HG03521 (cell line): ENCODE measurements around the gene DCP1A.
"Not testable (repeated sequence)": the region's sequence is repeated elsewhere in the genome, so short reads cannot be mapped to it uniquely, and the experiment has no call there.

Source experiments
- ATAC-seq: cut with Tn5 transposase; IDR thresholded peaks from one replicate; pipeline ENCODE4 v1.9.1; 2021; ENCODE audit warnings: mild to moderate bottlenecking, moderate library complexity; ENCODE audit not compliant: unreplicated experiment

Gene DCP1A

DNA sequence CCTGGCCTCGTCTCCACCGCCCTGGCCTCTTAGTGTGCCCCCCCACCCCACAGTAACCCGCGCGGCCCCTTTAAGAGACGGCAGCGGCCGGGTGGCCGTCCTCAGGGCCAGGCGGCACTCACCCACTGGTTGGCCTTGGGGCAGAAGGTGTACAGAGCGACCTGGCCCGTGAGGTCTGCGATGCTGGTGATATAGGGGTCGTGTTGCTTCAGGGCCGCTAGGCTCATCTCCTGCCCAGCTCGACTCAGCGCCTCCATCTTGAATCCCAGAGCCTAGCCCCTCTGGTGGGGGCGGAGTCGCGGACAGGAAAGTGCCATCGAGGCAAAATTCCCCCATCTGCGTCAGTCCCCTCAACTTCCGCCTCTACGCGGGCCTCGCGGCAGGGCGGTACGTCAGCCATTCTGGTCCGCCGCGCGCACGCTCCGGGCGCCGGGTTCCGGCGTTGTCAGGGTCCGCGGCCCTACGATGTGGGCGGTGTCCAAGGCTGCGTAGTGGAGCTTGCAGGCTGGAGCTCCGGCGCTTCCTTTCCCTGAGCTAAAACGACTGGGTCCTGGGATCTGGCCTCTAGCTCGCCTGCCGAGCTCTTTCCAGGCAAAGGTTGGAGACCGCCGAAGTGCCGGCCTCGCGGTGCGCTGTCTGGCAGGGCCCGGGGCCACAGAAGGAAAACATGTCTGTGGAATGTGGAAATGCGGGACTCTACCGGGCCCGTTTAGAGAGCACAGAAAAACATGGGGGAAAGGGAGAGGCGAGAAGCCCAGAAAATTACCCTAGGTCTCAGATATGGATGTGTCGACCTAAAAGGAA, at the start of gene DCP1A:
TSS of gene DCP1A (minus strand) at position 283 of the 804 bp plus-strand sequence. CDS start at position 257, 26 bp downstream.
- peak; percentile 95 for ATAC-seq

DNA sequence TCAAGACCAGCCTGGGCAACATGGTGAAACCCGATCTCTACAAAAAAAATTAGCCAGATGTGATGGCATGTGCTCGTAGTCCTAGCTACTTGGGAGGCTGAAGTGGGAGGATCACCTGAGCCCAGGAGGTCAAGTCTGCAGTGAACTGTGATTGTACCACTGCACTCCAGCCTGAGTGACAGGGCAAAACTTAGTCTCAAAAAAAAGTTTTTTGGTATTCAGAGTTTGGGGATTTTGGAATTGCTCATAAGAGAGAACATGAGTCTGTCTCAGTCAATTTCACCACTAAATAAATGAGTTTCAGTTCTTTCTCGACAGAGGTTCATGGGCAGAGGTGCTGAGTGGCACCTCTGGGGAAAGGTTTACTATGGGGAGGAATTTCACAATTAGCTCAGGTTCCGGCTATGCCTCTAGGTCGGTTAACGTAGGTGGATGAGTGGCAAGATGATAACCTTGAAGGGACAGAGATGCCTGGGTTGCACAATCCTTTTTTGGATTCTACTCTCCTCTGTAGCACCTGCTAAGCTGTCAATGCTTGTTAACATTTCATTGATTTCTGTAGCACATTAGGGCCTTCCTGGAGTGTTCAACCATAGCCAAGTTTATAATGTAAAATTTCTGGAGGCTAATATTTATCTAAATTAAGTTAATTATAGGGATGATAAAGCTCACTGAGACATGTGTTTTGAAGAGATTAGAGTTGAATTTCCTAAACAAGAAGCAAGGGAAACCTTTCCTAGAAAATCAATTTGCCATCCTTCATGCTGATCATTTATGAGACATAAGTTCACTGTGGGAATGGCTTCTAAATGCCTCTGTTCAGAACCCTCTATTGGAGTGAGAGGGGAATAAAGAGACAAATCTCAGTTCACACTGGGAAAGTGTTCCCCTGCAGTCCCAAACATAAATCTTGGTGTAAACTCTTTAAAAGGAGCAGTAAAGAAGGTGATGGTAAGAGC, 37.4 kb upstream of the DCP1A start:
- no peak for ATAC-seq

DNA sequence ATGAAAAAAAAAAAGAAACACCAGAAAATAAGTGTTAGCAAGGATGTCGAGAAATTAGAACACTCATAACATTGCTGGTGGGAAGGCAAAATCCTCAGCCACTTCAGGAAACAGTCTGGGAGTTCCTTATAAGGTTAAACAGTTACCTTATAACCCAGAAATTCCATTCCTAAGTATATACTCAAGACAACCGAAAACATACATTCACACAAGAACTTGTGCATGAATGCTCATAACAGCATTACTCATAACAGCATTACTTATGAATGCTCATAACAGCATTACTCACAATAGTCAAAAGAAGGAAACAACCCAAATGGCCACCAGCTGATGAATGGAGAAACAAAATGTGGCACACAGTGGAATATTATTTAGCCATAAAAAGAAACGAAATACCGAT, 34.8 kb upstream of the DCP1A start:
- no peak for ATAC-seq

DNA sequence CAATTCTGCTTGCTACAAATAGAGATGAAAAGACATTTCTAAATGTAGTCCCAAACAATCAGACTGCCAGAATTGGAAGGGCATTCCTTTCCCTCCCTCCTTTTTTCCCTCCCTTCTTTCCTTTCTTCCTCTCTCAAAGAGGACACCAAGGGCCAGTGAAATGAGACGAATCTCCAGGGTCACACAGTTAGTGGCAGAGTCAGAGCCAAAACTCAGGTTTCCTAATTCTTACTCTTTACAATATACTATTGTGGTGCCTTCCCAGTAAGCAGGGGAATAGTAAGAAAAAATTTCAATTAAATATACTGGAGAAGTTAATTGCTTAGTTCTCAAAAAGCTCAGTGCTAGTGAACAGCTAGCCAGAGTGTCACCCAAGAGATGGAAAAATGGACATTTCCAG, 33.0 kb upstream of the DCP1A start:
- ATAC-seq: no peak

DNA sequence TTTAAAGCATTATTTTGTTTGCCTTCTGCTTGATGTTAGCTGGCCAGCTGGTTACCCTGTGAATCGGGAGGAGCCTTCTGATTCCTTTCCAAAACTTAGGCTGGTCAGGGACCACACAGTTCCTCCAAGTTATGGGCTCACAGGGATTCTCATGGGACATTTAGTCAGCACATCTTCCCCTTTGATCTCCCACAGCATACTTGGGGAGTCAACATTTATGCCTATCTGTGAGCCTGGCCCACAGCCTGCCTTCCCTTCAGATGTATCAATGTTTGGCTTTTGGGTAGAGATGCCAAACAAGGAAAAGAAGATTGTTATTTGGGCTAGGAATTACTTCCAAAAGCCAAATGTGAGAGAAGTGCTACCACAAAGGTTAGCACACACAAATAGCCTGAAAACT, 32.6 kb upstream of the DCP1A start:
- ATAC-seq: no peak

DNA sequence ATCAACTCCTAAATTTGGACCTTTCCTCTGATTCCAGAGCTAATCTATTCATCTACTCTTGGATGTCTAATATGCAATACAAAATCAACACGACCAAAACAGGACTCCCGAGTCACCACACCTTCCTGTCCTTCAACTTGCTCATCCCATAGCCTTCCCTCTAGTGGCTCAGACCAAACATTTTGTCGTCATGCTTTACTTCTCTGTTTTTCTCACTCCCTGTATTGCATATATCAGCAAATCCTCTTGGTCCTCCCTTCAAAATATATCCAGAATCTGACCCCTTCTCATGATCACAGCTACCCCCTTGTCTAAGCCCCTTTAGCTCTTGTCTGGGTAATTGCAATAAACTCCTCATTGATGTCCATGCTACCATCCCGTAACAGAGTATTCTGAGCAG, 30.5 kb upstream of the DCP1A start:
- no peak for ATAC-seq

DNA sequence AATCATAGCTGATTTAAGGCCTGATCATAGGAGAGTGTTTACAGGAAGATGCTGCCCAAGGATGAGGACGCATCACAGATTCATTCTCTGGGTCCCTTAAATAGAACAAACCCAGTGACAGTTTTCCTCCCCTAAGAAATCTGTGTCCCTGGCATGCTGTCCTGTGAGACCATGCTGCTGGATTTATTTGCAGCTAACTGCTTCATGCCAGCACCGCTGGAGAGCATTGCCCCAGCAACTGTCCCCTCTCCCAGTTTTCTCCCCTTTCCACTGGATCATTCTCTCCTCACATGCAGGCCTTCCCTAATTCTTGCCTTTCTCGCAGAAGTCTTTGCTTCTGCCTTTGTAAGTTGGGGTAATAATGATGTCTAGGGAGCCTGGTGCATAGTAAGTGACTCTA, 29.3 kb upstream of the DCP1A start:
- no peak for ATAC-seq

DNA sequence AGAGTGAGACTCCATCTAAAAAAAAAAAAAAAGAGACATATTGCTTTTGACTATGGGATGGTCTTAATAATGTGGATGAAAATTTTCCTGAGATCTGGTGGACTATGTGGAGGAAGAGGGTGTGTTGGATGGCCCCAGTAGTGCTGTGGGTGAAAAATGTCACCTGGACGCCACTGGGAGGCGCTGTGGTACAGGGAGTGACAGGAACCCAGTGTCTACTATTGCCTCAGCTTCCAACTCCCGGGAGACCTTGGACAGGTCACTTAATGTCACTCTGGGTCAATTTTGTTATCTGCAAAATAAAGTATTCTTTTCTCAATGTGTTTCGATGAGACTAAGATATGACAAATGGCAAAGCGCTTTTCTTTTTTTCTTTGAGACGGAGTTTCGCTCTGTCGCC, 27.7 kb upstream of the DCP1A start:
- ATAC-seq: no peak

DNA sequence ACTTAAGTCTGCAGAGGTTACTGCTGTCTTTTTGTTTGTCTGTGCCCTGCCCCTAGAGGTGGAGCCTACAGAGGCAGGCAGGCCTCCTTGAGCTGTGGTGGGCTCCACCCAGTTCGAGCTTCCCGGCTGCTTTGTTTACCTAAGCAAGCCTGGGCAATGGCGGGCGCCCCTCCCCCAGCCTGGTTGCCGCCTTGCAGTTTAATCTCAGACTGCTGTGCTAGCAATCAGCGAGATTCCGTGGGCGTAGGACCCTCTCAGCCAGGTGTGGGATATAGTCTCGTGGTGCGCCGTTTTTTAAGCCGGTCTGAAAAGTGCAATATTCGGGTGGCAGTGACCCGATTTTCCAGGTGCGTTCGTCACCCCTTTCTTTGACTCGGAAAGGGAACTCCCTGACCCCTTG, 23.4 kb upstream of the DCP1A start:
- not testable (repeated sequence) for ATAC-seq

DNA sequence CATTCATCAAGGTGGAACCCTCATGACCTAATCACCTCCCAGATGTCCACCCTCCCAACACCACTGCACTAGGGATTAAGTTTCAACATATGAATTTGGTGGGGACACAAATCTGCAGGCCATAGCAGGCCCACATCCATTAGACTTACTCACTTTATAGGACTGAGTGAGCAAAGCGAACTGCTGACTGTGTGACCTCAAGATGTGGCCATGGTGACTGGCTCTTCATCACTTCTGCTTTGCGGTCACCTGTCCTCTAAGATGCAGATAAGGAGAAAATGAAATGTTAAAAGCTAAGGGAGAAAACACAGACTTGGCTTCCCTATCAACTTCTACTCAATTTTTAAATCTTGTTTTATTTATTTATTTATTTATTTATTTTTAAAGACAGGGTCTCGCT, 14.5 kb upstream of the DCP1A start:
- ATAC-seq: no peak

DNA sequence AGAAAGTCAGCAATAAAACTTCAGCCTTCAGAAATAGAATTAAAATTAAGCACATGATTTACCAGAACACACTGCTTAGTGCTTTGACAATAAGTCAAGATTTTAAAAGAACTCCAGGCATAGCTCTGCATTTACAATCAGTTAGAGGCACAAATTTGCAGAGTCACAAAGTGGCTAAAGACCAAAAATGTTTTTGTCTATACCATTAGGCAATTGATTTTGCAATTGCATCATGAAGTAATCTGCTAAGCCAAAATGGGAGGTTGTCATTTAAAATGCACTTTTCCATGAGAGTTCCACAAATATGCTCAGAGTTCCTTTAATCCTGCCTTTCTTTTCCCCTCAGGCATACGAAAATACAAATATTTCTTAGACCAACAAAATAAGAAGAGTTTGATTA, 10.1 kb upstream of the DCP1A start:
- no peak for ATAC-seq

DNA sequence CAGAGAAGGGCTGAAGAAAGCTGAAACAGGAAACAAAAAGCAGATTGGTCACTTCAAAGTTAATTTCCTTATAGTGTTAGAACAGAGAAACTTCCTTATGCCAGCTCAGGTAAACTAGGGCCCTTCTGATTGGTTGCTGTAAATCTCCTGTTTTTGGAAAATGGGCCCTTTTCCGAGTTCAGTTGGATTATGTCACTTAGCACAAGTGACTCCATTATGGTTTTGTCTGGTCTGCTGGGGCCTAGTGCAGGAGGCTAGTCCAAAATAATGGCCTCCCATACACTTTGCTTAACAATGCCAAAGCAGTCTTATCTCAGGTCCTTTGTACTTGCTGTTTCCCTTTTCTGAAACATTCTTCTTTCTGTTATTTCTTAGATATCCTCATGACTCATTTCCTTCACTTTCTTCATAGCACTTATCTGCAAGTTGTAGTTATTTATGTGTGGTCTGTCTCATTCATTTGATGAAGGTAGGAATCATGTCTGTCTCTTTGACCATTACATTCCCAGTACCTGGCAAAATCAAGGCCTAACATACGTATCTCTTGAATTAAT, 7.7 kb upstream of the DCP1A start:
- no peak for ATAC-seq

DNA sequence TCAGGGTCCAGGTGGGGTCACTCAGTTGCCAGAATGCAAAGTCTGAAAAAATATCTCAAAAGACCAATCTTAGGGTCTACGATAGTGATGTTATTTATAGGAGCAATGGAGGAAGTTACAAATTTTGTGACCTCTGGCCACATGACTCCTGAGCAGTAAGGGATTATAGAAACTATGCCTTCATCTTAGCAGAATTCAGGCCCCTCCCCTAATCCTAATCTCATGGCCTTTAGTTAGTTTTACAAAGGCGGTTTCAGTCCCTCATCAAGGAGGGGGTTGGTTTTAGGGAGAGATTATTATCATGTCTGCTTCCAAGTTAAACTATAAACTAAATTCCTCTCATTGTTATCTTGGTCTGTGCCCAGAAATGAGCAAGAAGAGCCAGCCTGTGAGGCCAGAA, 5.9 kb upstream of the DCP1A start:
- ATAC-seq: no peak

DNA sequence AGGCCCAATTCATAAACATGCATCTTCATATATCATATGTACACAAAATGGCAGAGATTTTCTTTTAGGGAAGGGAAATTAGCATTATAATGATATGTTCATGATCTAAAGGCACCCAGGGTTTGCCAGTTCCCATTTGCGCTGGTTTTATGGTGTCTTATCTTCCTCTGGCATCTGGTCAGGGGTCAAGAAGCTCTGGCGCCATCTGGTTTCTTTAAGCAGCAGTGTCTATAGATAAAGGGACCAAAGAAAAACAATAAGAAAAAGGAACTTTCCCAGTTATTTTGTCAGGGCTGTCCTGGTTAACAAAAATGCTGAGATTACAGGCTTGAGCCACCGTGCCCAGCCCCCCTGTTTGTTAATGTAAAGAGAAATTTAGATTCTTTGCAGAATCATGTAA, 3.3 kb upstream of the DCP1A start:
- ATAC-seq: no peak

DNA sequence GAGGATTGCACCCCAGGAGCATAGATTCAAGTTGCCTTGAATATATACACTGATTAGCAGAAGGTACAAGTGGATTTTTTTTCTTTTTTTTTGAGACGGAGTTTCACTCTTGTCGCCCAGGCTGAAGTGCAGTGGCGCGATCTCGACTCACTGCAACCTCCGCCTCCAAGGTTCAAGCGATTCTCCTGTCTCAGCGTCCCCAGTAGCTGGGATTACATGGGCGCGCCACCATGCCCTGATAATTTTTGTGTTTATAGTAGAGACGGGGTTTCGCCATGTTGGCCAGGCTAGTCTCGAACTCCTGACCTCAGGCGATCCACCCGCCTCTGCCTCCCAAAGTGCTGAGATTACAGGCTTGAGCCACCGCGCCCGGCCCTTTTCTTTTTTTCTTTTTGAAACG, 775 bp upstream of the DCP1A start:
- not testable (repeated sequence) for ATAC-seq

DNA sequence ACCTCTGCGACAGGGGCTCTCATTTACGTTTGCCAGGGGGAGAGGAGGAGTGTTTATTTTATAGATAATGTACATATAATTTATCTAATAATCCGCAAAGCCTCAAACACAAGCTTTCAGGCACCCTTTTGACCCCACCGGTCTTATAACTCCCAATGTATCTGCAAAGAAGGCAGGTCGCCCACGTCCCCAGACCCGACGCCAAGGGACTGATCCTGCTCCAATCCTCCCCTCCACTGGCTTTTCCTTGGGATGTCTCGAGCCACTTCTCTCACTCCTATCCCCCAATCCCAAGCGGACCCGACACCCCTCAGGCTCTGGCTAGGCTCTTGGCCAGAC, 452 bp downstream of the DCP1A start:
- peak; percentile 2 for ATAC-seq

DNA sequence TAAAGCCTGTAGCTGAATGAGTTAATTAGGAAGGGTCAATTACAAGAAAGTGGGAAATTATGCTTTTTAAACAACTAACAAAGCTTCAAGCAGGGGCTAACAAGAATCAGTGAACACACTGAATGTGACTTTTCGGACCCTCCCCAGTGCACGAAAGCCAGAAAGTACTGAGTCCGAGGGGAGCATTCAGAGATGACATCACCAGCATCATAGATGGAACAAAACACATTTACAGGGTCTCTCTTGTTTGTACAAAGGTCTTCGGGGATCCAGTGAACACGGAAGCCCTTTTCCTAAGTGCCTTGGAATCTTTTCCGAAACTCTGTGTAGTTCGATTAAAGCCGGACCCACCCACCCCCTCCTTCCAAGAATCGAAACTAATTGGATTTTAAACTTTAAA, 829 bp downstream of the DCP1A start:
- no peak for ATAC-seq

DNA sequence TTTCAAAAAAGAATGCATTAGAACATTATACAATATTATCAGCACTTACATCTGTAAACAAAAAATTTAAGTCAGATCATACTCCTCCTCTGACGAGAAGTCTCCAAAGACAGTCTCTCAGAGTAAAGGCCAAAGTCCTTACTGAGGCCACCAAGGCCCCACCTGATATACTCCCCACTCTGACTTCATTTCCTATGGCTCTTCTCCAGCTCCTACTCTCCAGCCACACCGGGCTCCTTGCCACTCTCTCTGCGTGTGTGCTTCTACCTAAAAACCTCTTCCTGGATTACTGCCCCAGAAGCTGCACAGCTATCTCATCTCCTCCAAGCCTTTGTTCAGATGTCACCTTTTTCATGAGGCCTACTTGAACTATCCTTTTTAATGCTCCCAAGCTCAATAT, 5.0 kb downstream of the DCP1A start:
- ATAC-seq: no peak

DNA sequence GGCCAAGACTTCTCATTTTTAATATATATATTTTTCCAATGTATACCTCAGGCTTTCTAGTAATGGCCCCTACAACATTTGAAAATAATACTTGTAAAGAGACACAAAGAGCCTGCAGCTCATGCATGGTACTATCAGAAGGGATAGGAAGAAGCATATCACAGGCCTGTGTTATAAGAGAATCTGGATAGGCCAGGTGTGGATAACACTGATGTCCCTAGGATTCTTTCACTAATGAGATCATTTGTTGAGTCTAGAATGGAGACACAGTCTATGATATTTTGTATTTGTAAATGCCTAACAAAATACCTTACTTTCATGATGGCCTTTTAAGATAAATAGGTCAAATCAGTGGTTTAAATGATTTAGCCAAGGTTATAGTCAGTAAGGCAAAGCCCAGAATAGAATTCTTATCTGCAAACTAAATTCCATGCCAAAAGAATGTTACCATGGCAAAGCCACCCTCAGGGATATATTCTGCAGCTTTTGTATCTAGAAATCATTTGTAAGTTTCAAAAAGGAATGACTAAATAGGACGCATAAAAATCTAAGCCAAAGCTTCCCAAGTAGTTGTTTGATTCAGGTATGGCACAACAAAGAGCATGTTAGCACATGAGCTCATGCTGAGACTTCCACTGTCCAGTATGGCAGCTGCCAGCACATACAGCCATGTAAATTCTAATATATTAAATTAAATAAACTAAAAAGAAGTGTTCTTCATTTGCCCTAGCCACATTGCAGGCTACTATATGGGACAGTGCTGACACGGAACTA, 10.0 kb downstream of the DCP1A start:
- ATAC-seq: no peak

DNA sequence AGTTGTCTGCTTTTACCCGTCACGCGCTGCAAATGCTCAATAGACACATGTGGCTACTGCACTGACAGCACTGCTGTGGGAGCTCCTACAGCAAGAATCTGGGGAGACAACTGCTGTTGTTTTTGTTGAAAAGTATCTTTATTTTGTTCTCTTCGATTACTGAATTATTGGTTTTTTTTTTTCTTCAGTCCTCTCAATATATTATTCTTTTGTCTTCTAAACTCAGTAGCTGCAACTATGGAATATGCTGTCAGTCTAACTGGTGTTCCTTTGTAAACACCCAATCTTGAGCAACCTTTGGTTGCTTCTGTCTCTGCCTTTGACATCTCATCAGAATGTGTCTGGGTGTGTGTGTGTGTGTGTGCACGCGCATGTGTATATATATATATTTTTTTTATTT, 12.6 kb downstream of the DCP1A start:
- ATAC-seq: no peak

DNA sequence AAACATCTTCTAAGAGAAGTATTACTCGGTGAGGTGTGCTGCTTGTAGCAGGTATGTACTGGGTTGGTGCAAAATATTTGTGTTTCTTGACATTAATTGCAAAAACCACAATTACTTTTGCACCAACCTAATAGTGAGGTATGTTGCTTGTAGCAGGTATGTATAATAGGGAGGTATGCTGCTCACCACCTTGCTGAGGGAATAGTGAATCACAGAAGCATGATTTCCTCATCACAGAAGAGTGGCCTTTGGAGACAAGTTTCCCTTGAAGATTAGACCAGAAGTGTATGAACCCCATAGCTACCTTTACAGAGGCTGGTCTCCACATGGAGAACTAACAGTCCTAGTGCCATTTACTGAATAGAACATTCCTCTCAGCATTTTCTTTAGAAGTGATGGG, 15.5 kb downstream of the DCP1A start:
- no peak for ATAC-seq
